ENCODE results near the gene PRSS27.

GRCh38 chr16:2698965-2699750, 20.9 kb downstream of the PRSS27 start:
- no peak for TF ChIP-seq CTCF (conservative IDR thresholded peaks at IDR 0.05)
- TF ChIP-seq EZH2 (IDR thresholded peaks at IDR 0.05; ENCODE audit: low read depth): no peak

All from PC-9 (cell line).